Kasumi-1 (cell line): ENCODE results near the gene TSPAN9.

Experiments used
- DNase-seq, 2 experiments: peaks; one replicate each; lab custom pipeline; 2025; lab: John Stamatoyannopoulos, UW

TSPAN9 gene

GRCh38 chr12:3078086-3078820 is 1.1 kb downstream of the TSPAN9 start:
- DNase-seq: no peak

- DNase-seq: no peak
Measured at GRCh38 chr12:3081091-3081490, 3.9 kb downstream of the TSPAN9 start.

GRCh38 chr12:3081886-3082285 is 4.7 kb downstream of the TSPAN9 start:
- DNase-seq: no peak

GRCh38 chr12:3083241-3083920 is 6.2 kb downstream of the TSPAN9 start:
- DNase-seq: no peak

- no peak for DNase-seq
Measured at GRCh38 chr12:3083921-3084347, 6.8 kb downstream of the TSPAN9 start.

GRCh38 chr12:3084742-3085141 is 7.6 kb downstream of the TSPAN9 start:
- DNase-seq: no peak

- no peak for DNase-seq
Measured at GRCh38 chr12:3085341-3086139, 8.4 kb downstream of the TSPAN9 start.

GRCh38 chr12:3086211-3086610 is 9.0 kb downstream of the TSPAN9 start:
- no peak for DNase-seq

- no peak for DNase-seq
Measured at GRCh38 chr12:3086729-3087323, 9.6 kb downstream of the TSPAN9 start.

GRCh38 chr12:3087758-3088650 is 10.8 kb downstream of the TSPAN9 start:
- DNase-seq: no peak

GRCh38 chr12:3089588-3089987 is 12.4 kb downstream of the TSPAN9 start:
- DNase-seq: no peak

GRCh38 chr12:3090240-3091037 is 13.3 kb downstream of the TSPAN9 start:
- no peak for DNase-seq

- no peak for DNase-seq
Measured at GRCh38 chr12:3091038-3091319, 13.8 kb downstream of the TSPAN9 start.

GRCh38 chr12:3091382-3092241 is 14.4 kb downstream of the TSPAN9 start:
- no peak for DNase-seq

GRCh38 chr12:3092764-3093163 is 15.6 kb downstream of the TSPAN9 start:
- DNase-seq: no peak

GRCh38 chr12:3097186-3097804 is 20.1 kb downstream of the TSPAN9 start:
- peak; percentile 32 to 43 for DNase-seq

- no peak for DNase-seq
Measured at GRCh38 chr12:3097836-3098235, 20.7 kb downstream of the TSPAN9 start.

GRCh38 chr12:3098436-3098835 is 21.3 kb downstream of the TSPAN9 start:
- no peak for DNase-seq

GRCh38 chr12:3099146-3099545 is 22.0 kb downstream of the TSPAN9 start:
- DNase-seq: no peak
